Measurements from ENCODE around the gene GMNC.

The GMNC gene

GRCh38 chr3:190847436-190847835, 15.1 kb downstream of the GMNC start:
- DNase-seq, result no peak

- DNase-seq, result no peak
Measured at GRCh38 chr3:190840146-190840545, 22.3 kb downstream of the GMNC start.

GRCh38 chr3:190831225-190831624, 31.3 kb downstream of the GMNC start:
- no peak for DNase-seq

- DNase-seq, result no peak
Measured at GRCh38 chr3:190830031-190830430, 32.5 kb downstream of the GMNC start.

- no peak for DNase-seq
Measured at GRCh38 chr3:190826018-190826417, 36.5 kb downstream of the GMNC start.

GRCh38 chr3:190825386-190826016, 37.0 kb downstream of the GMNC start:
- no peak for DNase-seq

GRCh38 chr3:190811775-190812480, 50.6 kb downstream of the GMNC start:
- no peak for DNase-seq

DNA sequence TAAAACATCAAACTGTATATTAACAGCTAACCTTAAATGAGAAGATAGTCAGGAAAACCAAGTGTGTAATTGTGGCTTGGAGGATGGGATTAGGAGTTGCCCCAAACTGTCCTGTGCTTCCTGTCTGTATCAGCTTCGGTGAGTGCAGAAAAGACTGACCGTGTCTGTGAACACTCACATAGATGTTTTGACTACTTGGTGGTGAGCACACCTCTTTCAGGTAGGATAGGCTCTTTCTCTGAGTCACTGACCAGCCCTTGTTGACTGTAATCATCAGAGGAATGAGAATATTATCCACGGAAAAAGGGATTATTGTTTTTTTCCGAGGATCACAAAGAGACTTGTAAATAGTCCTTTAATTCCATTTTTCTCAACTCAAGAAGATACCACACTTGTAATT, 51.5 kb downstream of the GMNC start:
- no peak for DNase-seq

DNA sequence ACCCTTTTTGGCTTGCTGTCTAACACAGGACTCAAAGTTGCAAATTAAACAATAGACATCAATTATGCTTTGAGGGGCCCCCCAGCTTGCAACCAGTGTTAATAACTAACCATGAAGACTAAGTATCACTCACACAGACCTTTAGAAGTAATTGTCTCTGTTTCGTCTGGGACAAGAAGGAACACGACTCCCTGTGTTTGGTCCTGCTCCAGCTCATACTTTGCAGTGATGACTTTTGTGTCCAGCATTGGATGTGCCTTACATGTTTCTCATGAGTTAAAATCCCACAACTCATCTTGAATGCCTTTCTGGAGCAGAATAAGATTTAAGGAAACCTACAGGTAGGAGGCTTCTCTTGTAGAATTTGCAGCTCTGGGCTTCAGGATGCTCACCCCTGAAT, 53.1 kb downstream of the GMNC start:
- no peak for DNase-seq

DNA sequence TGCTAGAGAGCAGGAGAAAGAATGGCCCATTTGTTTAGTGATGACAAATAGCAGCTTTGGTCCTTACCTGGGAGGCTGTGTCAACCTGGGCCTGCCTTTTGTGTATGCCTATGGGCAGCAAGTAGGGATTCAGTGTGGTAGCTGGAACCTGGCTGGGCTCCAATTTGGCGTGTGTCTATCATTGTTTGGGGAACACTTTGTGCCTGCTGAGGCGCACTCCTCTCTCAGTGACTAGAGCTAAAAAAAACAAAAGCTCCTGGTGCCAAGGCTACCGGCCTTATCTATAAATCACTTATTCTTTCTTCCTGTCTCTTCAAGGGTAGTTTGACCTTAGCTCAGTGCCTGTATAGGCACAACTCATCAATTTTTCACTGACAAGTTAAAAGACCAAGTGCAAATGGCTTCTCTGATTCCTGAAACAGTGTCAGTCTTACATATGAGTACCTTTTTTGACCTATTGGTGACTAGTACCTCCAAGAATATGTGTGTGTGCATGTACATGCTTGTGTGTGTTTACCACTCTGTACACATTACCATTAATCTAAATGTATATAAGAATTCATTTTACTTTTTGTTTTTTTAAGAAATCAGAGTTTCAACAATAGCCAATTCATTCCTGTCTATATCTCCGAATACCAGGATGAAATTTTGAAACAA, 54.6 kb downstream of the GMNC start:
- no peak for DNase-seq
